Stimulated activated CD8-positive, alpha-beta memory T cell treated with anti-CD3 and anti-CD28 coated beads, Interleukin-7, amount 100 ng/mL, for 48 hours (primary cell): ENCODE measurements around the gene ATP8A2.

Experiments
- DNase-seq, 2 donors: peaks; one replicate each; pipeline ENCODE4 v3.0.0-alpha.2; 2020; ENCODE audit warnings: low read depth in 1 of 2; ENCODE audit errors: extremely low read depth in 1 of 2

Gene ATP8A2

GRCh38 chr13:25608181-25608580 lies 236.4 kb downstream of the ATP8A2 start:
- no peak for DNase-seq

GRCh38 chr13:25616674-25617073 lies 244.9 kb downstream of the ATP8A2 start:
- no peak for DNase-seq

- DNase-seq = no peak
These were observed 248.1 kb downstream of the ATP8A2 start for GRCh38 chr13:25619897-25620296.

GRCh38 chr13:25625414-25625813 lies 253.6 kb downstream of the ATP8A2 start:
- DNase-seq = no peak

GRCh38 chr13:25630329-25630900 lies 258.6 kb downstream of the ATP8A2 start:
- no peak for DNase-seq

GRCh38 chr13:25632166-25632888 lies 260.6 kb downstream of the ATP8A2 start:
- DNase-seq = no peak

- DNase-seq = no peak
These were observed 261.3 kb downstream of the ATP8A2 start for GRCh38 chr13:25633093-25633492.

GRCh38 chr13:25645681-25646080 lies 273.9 kb downstream of the ATP8A2 start:
- no peak for DNase-seq

- DNase-seq = no peak
These were observed 277.3 kb downstream of the ATP8A2 start for GRCh38 chr13:25649001-25649633.

- DNase-seq = no peak
These were observed 281.0 kb downstream of the ATP8A2 start for GRCh38 chr13:25652764-25653163.

- no peak for DNase-seq
These were observed 282.5 kb downstream of the ATP8A2 start for GRCh38 chr13:25654322-25654721.

- no peak for DNase-seq
These were observed 285.4 kb downstream of the ATP8A2 start for GRCh38 chr13:25657157-25657556.

GRCh38 chr13:25659091-25659795 lies 287.5 kb downstream of the ATP8A2 start:
- no peak for DNase-seq

- DNase-seq = no peak
These were observed 289.2 kb downstream of the ATP8A2 start for GRCh38 chr13:25660996-25661395.

GRCh38 chr13:25662516-25662915 lies 290.7 kb downstream of the ATP8A2 start:
- no peak for DNase-seq

- no peak for DNase-seq
These were observed 296.6 kb downstream of the ATP8A2 start for GRCh38 chr13:25668345-25668744.

GRCh38 chr13:25673711-25674110 lies 301.9 kb downstream of the ATP8A2 start:
- no peak for DNase-seq

GRCh38 chr13:25674371-25674770 lies 302.6 kb downstream of the ATP8A2 start:
- no peak for DNase-seq

GRCh38 chr13:25675060-25675459 lies 303.3 kb downstream of the ATP8A2 start:
- DNase-seq = no peak

- DNase-seq = no peak
These were observed 306.2 kb downstream of the ATP8A2 start for GRCh38 chr13:25677956-25678355.

- DNase-seq = no peak
These were observed 306.6 kb downstream of the ATP8A2 start for GRCh38 chr13:25678398-25678797.

GRCh38 chr13:25679159-25679558 lies 307.4 kb downstream of the ATP8A2 start:
- no peak for DNase-seq
